Measurements from ENCODE around the gene CYB5RL.
A peak's percentile ranks its signal among the peaks of the same experiment; 100 is the strongest.

Gene CYB5RL

DNA sequence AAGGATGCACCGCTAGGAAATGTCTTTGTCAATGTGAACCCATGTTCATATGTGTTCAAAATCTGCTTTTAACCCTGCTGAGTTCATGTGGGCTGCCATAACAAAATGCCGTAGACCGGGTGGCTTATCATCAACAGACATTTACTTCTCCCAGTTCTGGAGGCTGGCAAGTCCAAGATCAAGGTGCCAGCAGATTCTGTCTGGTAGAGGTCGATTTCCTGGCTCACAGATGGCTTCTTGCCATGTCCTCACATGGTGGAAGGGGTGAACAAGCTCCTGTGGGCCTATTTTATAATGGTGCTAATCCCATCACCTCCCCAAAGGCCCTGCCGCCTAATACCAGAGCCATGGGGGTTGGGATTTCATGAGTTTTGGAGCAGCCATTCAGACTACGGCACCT lies 42.4 kb downstream of the CYB5RL start:
- no peak for DNase-seq

DNA sequence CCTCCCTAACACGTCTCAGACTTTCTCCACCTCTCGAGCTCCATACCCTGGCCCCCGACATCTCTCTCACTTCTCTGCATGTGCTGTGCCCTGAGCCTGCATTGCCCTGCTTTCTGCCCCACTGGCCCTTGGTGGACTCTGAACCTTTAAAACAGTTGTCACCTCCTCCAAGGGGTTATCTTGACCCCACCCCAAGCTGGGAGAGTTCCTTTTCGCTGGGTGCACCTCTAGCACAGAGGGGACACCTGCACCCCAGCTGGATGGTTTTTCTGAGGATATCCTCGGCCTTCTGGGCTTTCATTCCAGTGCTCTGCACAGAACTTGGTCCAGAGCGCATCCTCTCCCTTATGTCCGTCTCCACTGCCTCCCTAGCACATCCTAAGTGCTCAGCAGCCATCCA lies 42.8 kb downstream of the CYB5RL start:
- no peak for DNase-seq

DNA sequence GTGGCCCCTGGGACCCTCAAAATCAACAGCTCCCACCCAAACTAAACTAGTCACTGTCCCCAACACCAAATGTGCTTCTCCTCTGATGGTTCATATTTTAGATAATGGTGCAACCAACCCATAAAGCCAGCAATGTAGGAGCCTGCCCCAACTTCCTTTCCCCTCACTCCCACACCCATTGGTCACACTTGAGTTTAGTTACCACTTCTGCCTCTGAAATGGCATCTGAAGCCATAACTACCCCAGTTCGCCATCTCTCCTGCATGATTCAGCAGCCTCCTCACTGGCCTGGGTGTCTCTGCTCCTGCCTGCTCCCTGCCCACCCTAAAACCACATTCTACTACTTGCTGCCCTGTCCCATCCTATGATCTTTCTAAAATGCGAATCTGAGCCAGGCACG lies 43.6 kb downstream of the CYB5RL start:
- no peak for DNase-seq

DNA sequence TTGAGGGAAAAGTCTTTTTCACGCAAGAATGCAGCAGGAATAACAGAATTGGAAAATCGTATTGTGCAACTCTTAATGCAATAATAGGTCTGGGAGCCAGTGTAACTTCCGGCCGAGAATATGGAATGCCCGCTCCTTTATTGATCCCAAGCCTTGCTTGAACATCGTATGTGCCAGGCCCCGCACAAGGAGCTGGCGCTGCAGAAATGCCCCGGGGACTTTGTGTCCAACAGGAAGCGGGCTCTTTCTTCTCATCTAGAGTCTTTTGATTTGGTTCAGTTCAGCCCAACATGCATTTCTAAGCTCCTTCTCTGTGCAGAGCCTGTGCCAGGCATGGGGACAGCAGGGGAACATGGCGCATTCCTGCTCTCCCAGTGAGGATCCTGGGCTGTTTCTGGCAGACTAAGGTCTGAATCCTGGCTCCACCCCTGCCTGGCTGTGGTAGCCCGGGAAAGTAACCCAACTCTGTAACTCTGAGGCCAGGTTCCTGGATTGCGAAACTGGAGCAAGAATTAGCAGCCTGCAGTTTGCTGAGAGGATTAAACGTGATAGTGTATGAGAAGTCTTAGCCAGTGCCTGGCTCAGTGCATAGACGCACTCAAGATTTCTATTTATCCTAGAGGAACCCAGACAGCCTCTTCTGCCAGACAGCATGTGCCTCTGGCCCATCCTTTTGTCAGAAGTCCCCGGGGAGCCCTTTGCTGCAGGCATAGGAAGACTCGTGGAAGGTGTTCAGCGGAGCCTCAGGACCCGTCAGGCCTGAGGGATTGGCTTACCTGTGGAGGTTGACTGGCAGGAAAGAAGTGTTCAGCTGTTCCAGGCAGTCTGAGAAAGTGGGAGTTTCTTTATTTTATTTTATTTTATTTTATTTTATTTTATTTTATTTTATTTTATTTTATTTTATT lies 46.0 kb downstream of the CYB5RL start:
- DNase-seq: peak; percentile 74

DNA sequence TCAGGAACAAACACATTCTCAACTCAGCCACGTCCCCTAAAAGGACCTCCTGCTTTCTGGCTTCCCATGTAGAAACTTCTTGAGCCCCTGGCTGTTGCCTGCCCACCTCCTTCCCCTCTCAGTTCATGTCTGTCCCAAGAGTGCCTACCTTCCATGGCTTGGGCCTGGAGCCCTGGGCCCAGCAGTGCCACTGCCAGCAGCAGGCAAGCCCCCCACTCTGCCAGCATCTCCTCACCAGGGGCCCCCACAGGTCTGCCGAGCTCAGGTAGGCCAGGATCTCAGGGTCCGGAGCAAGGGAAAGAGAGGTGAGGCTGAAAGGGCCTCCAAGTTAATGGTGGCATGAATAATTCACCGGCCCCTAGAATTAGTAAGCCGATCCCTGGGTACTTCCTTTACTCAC lies 47.1 kb downstream of the CYB5RL start, which contains the start of gene CDCP2:
Gene CDCP2 (minus strand): TSS at position 305 of the 400 bp plus-strand sequence. CDS start 78 bp downstream, at position 227.
- no peak for DNase-seq

DNA sequence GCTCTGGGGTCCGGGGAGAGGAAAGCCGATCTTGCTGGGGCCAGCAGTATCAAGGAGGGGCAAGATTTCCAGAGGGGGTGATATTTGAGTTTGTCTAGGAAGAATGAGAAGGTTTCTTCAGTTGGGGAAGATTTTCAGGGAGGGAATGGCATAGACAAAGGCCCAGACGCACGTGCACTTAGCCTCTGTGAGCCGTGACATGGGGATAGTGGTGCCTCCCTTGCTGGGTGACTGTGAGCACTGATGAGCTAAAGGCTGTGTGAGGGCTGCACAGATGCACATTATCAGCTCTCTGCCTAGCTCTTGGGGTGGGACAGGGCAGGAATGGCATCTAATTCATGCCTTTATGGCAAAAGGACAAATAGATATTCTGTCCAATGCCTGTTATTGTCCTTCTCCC lies 48.8 kb downstream of the CYB5RL start:
- no peak for DNase-seq
